Measurements from ENCODE around the gene VDR.
A peak's percentile ranks its signal among the peaks of the same experiment; 100 is the strongest.
"Not testable (repeated sequence)": the region's sequence is repeated elsewhere in the genome, so short reads cannot be mapped to it uniquely, and the experiment has no call there.

Gene VDR

GRCh38 chr12:47848853-47849252 is 55.9 kb downstream of the VDR start:
- no peak for DNase-seq (ENCODE audit: low spot score)

- DNase-seq (ENCODE audit: low spot score) = no peak
Measured at GRCh38 chr12:47846294-47846996, 58.3 kb downstream of the VDR start.

GRCh38 chr12:47845081-47845480 is 59.7 kb downstream of the VDR start:
- DNase-seq (ENCODE audit: low spot score) = no peak

GRCh38 chr12:47844264-47845019 is 60.4 kb downstream of the VDR start:
- no peak for DNase-seq (ENCODE audit: low spot score)

GRCh38 chr12:47843226-47843980 is 61.4 kb downstream of the VDR start:
- no peak for DNase-seq (ENCODE audit: low spot score)

GRCh38 chr12:47842543-47842942 is 62.3 kb downstream of the VDR start:
- not testable (repeated sequence) for DNase-seq (ENCODE audit: low spot score)

GRCh38 chr12:47841910-47842309 is 62.9 kb downstream of the VDR start:
- no peak for DNase-seq (ENCODE audit: low spot score)

GRCh38 chr12:47841501-47841900 is 63.3 kb downstream of the VDR start:
- no peak for DNase-seq (ENCODE audit: low spot score)

GRCh38 chr12:47840571-47840970 is 64.2 kb downstream of the VDR start:
- DNase-seq (ENCODE audit: low spot score) = no peak

GRCh38 chr12:47839214-47839876 is 65.4 kb downstream of the VDR start:
- DNase-seq (ENCODE audit: low spot score) = no peak

GRCh38 chr12:47838286-47838931 is 66.4 kb downstream of the VDR start:
- peak; percentile 49 for DNase-seq (ENCODE audit: low spot score)

GRCh38 chr12:47837190-47838171 is 67.3 kb downstream of the VDR start:
- peak; percentile 73 for DNase-seq (ENCODE audit: low spot score)

- DNase-seq (ENCODE audit: low spot score) = no peak
Measured at GRCh38 chr12:47835831-47836155, 69.0 kb downstream of the VDR start.

- DNase-seq (ENCODE audit: low spot score) = no peak
Measured at GRCh38 chr12:47835006-47835830, 69.6 kb downstream of the VDR start.

GRCh38 chr12:47834199-47834903 is 70.4 kb downstream of the VDR start:
- no peak for DNase-seq (ENCODE audit: low spot score)

- DNase-seq (ENCODE audit: low spot score) = no peak
Measured at GRCh38 chr12:47833591-47834012, 71.2 kb downstream of the VDR start.

GRCh38 chr12:47832263-47832933 is 72.4 kb downstream of the VDR start:
- DNase-seq (ENCODE audit: low spot score) = peak; percentile 52

- DNase-seq (ENCODE audit: low spot score) = no peak
Measured at GRCh38 chr12:47829584-47829983, 75.2 kb downstream of the VDR start.
